Fibroblast of pulmonary artery (primary cell): ENCODE measurements around the gene TLR5.

ENCODE experiments used
- DNase-seq: peaks from one replicate; pipeline ENCODE4 v3.0.0-alpha.2; 2010; ENCODE audit warnings: low read depth
- H3K4me3 ChIP-seq: replicated peaks from 2 replicates; pipeline ENCODE4 v1.5.1; 2011; ENCODE audit warnings: low read depth, mild to moderate bottlenecking, control low read depth, low read length, moderate library complexity
- TF ChIP-seq, protein P1 (sequence below): IDR thresholded peaks from 2 replicates; pipeline ENCODE4 v1.5.1; 2011; ENCODE audit warnings: mild to moderate bottlenecking, control low read depth, low read length, inconsistent platforms; ENCODE audit errors: missing control alignments

The TLR5 gene

DNA sequence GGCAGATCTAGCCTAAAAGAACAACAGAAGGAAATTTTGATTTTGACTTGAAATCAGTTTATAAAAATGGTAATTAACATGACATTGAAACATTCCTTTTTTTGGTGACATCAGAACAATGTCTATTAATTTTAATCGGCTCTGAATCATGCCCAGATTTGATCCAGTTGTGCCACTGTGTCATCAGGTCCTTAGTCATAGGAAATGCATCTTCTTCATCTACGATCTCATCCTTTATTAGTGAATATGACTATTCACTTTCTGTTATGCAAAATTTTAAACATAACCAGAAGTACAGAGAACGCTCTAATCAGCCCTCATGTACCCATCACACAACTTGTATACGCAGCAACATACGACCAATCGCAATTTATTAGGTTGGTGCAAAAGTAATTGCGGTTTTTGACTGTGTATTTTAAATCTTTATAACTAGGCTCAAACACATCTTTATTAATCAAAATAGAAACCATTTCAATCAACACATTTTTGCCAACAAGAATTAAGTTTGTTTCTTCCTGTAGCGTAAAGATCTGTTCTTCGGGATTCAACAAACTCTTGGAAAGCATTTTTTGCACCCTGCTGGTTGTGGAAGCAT, 40.3 kb upstream of the TLR5 start:
- no peak for DNase-seq
- H3K4me3 ChIP-seq = no peak overlapping the region
- TF ChIP-seq, protein P1, sequence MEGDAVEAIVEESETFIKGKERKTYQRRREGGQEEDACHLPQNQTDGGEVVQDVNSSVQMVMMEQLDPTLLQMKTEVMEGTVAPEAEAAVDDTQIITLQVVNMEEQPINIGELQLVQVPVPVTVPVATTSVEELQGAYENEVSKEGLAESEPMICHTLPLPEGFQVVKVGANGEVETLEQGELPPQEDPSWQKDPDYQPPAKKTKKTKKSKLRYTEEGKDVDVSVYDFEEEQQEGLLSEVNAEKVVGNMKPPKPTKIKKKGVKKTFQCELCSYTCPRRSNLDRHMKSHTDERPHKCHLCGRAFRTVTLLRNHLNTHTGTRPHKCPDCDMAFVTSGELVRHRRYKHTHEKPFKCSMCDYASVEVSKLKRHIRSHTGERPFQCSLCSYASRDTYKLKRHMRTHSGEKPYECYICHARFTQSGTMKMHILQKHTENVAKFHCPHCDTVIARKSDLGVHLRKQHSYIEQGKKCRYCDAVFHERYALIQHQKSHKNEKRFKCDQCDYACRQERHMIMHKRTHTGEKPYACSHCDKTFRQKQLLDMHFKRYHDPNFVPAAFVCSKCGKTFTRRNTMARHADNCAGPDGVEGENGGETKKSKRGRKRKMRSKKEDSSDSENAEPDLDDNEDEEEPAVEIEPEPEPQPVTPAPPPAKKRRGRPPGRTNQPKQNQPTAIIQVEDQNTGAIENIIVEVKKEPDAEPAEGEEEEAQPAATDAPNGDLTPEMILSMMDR = no peak

GRCh38 chr1:223180731-223181321, 37.8 kb upstream of the TLR5 start:
- peak; percentile 8 for DNase-seq
- no peak overlapping the region for H3K4me3 ChIP-seq
- TF ChIP-seq, protein P1 = no peak

- no peak for DNase-seq
- TF ChIP-seq, protein P1 = no peak
- H3K4me3 ChIP-seq = no peak overlapping the region
Observed at GRCh38 chr1:223179786-223180185, 36.7 kb upstream of the TLR5 start.

GRCh38 chr1:223179280-223179679, 36.2 kb upstream of the TLR5 start:
- H3K4me3 ChIP-seq = no peak overlapping the region
- no peak for DNase-seq

DNA sequence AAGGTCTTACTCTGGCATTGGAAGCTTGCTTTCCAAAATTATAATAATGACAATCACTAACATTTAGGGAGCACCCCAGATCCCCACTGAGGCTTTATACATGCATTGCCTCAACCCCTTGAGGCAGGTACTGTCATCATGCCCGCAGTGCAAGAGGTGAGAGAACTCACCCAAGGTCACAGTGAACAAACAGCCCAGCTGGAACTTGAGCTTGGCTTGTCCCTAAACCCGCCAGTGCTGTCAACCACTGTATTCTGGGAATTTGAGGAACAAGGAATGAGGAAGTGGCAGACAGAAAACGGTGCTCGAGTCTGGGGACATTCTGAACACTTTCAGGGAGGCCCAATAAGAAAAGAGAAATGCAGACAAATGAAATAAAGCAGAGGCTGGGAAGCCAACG, 34.6 kb upstream of the TLR5 start:
- TF ChIP-seq, protein P1 = no peak
- no peak for DNase-seq
- no peak overlapping the region for H3K4me3 ChIP-seq

More at GRCh38 chr1:223179280-223179679, 36.2 kb upstream of the TLR5 start:
- TF ChIP-seq, protein P1 = no peak

DNA sequence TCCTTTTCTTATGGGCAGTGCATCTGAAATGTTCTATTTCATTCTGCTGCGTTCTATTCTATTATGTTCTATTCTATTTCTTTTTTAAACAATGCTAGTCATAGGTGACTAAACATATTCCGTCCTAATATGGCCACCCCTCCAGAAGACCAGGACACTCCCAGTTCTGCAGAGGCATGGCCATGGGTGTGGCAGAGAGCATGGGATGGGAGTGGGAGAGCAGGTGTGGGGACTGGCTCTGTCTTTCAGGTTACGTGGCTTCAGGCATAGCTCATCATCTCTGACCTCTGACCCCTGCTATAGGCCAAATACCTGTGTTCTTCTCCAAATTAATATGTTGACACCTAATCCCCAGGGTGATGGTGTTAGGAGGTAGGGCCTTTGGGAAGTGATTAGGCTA, 33.4 kb upstream of the TLR5 start:
- H3K4me3 ChIP-seq = no peak overlapping the region
- TF ChIP-seq, protein P1 = no peak
- no peak for DNase-seq

DNA sequence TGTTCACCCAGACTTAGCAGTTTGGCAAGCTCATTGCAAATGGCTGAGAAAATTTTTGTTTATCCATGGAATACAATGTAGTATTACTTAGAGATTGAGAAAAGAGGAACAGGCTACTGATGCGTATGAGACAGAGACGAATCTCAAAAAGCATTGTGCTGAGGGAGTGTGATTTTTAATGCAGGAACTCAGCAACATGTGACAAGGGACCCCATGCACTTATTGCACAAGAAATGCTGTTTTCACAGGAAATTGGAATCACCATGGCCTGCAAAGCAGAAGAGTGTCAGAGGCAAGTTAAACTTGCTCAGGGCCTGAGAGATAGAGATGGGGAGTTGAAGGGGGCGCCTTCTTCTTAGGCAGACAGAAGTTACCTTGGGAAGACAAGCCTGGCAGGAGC, 32.6 kb upstream of the TLR5 start:
- TF ChIP-seq, protein P1 = no peak

More for the DNA sequence above, 32.6 kb upstream of the TLR5 start:
- H3K4me3 ChIP-seq = no peak overlapping the region
- DNase-seq = no peak
